PC-3 (cell line): ENCODE measurements around the gene FAM151A. TPM values are rescaled to one million over a fixed set of nuclear protein-coding genes. Genes with fewer than 3 reads are reported as not detected.

Experiments
- ATAC-seq: fragments of 200-7000 bp; cut with Tn5 transposase; 2 replicates; pipeline ENCODE4 v1.9.1; 2020; ENCODE audit warnings: mild to moderate bottlenecking, moderate library complexity
- BruUV-seq: library from RNA; stranded (reverse); fragments of 400-500 nt; replicated peaks from 2 replicates; lab custom pipeline; 2021; lab: Mats Ljungman, UMichigan
- CTCF ChIA-PET: fragments of 300-600 bp; sonication (Branson Sonifier 250); formaldehyde crosslinking; loops from one replicate; lab custom pipeline; 2022; ENCODE audit warnings: antibody characterized with exemption; lab: Charles Lee
- POLR2A ChIA-PET: fragments of 300-600 bp; sonication (Branson Sonifier 250); formaldehyde crosslinking; loops from one replicate; lab custom pipeline; 2022; ENCODE audit warnings: antibody characterized with exemption; ENCODE audit not compliant: unreplicated experiment; lab: Charles Lee
- DNase-seq: peaks from one replicate; pipeline ENCODE4 v3.0.0-alpha.2; 2015
- H2AFZ ChIP-seq: fragments of 300-600 bp; sonication (generic); 2 replicates; pipeline ENCODE4 v1.6.0; 2016; ENCODE audit warnings: antibody characterized with exemption, low read length
- H3F3A ChIP-seq: fragments of 300-600 bp; sonication (generic); one replicate; pipeline ENCODE4 v1.6.0; 2017; ENCODE audit warnings: antibody characterized with exemption, low read length, control low read depth, mild to moderate bottlenecking; ENCODE audit not compliant: unreplicated experiment
- H3K27ac ChIP-seq: fragments of 300-600 bp; sonication (generic); 2 replicates; pipeline ENCODE4 v1.5.1; 2016; ENCODE audit warnings: mild to moderate bottlenecking, low read length
- H3K27me3 ChIP-seq: fragments of 300-600 bp; sonication (generic); 2 replicates; pipeline ENCODE4 v1.6.1; 2016; ENCODE audit warnings: low read length, mixed read lengths
- H3K36me3 ChIP-seq: fragments of 300-600 bp; sonication (generic); 2 replicates; pipeline ENCODE4 v1.6.1; 2016; ENCODE audit warnings: low read depth, mixed run types, low read length, mixed read lengths
- H3K4me1 ChIP-seq: fragments of 300-600 bp; sonication (generic); 2 replicates; pipeline ENCODE4 v1.5.1; 2016; ENCODE audit warnings: low read length; ENCODE audit not compliant: insufficient read depth
- H3K4me2 ChIP-seq: fragments of 300-600 bp; sonication (generic); 2 replicates; pipeline ENCODE4 v1.6.0; 2016; ENCODE audit warnings: low read length
- H3K4me3 ChIP-seq: fragments of 300-600 bp; sonication (generic); 2 replicates; pipeline ENCODE4 v1.5.1; 2016; ENCODE audit warnings: mild to moderate bottlenecking, low read length, mixed read lengths
- H3K79me2 ChIP-seq: fragments of 300-600 bp; sonication (generic); 2 replicates; pipeline ENCODE4 v1.6.1; 2017; ENCODE audit warnings: low read length, mixed read lengths
- H3K9ac ChIP-seq: fragments of 300-600 bp; sonication (generic); 2 replicates; pipeline ENCODE4 v1.6.0; 2016; ENCODE audit warnings: mild to moderate bottlenecking, low read length
- H3K9me2 ChIP-seq: fragments of 300-600 bp; sonication (generic); replicated peaks from 2 replicates; pipeline ENCODE4 v1.6.1; 2016; ENCODE audit warnings: mixed run types, low read length, mixed read lengths
- H3K9me3 ChIP-seq: fragments of 300-600 bp; sonication (generic); 2 replicates; pipeline ENCODE4 v1.6.1; 2016; ENCODE audit warnings: low read length, mixed read lengths
- H4K20me1 ChIP-seq: fragments of 300-600 bp; sonication (generic); 2 replicates; pipeline ENCODE4 v1.6.1; 2016; ENCODE audit warnings: low read length, mixed read lengths
- EZH2 ChIP-seq: fragments of 300-600 bp; sonication (generic); IDR thresholded peaks from one replicate; pipeline ENCODE4 v1.6.1; 2017; ENCODE audit warnings: antibody characterized with exemption, mild to moderate bottlenecking, low read length; ENCODE audit not compliant: unreplicated experiment
- EZH2phosphoT487 ChIP-seq: fragments of 300-600 bp; sonication (generic); IDR thresholded peaks from 2 replicates; pipeline ENCODE4 v1.6.1; 2018; ENCODE audit warnings: mild to moderate bottlenecking, antibody characterized with exemption, low read length, borderline replicate concordance
- intact Hi-C: fragments of 100-400 bp; cut with micrococcal nuclease; formaldehyde crosslinking; loops from 2 replicates; pipeline ENCODE4 v1.9.0; 2023
- total RNA-seq: library from RNA; depleted of rRNA; stranded (reverse); fragments of >200 nt; gene quantifications from 2 replicates; pipeline ENCODE4 v1.2.3, GENCODE V29; 2014
- TF ChIP-seq, protein P1 (sequence below): fragments of 300-600 bp; sonication (generic); conservative IDR thresholded peaks from 2 replicates; pipeline ENCODE4 v1.5.1; 2017; ENCODE audit warnings: antibody characterized with exemption, low read depth, mild to moderate bottlenecking, low read length

FAM151A gene
- total RNA-seq, 1 experiment from 2014 or later, result not detected

DNA sequence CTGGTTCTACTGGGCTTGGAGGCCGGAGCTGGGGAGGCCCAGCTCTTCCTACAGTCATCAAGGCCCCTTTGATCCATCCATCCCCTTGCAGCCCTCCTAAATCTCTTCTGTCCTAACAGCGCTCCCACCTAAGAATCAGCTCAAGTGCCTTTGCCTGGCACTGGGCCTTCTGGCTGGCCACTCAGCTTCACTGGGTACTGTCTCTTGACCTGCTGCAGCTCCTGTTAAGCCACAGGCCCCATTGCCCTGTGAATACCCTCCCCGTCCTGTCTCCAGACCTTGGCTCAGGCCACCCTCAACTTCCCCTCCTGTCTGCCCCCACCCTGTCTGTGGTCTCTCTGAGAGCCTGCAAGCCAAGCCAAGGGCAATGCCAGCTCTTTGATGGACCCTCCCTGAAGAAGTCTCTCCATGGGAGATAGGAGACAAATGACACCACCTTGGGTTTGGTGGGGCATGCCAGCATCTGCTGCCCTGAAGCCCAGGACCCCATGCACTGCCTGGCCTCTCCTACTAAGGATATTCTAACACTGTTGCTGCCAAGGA lies 27.3 kb downstream of the FAM151A start:
- no peak overlapping the region for H3K4me3 ChIP-seq
- POLR2A ChIA-PET, result no interaction called here
- no peaks in the 10 kb centered on the region for H3K4me1 ChIP-seq
- no peaks in the 10 kb centered on the region for H3K27me3 ChIP-seq
- H2AFZ ChIP-seq, result no peak overlapping the region
- DNase-seq (no peak), ATAC-seq (no peak)
- no peaks in the 10 kb centered on the region for H3K79me2 ChIP-seq
- H3F3A ChIP-seq, result no peaks in the 10 kb centered on the region
- no peaks in the 10 kb centered on the region for H3K36me3 ChIP-seq
- intact Hi-C loops, result no loop called here
- H3K9me3 ChIP-seq, result no peaks in the 10 kb centered on the region
- CTCF ChIA-PET, result no interaction called here
- H4K20me1 ChIP-seq, result no peaks in the 10 kb centered on the region
- H3K4me2 ChIP-seq, result no peak overlapping the region
- no peak overlapping the region for H3K9ac ChIP-seq
- no peak overlapping the region for H3K27ac ChIP-seq
- TF ChIP-seq, protein P1, sequence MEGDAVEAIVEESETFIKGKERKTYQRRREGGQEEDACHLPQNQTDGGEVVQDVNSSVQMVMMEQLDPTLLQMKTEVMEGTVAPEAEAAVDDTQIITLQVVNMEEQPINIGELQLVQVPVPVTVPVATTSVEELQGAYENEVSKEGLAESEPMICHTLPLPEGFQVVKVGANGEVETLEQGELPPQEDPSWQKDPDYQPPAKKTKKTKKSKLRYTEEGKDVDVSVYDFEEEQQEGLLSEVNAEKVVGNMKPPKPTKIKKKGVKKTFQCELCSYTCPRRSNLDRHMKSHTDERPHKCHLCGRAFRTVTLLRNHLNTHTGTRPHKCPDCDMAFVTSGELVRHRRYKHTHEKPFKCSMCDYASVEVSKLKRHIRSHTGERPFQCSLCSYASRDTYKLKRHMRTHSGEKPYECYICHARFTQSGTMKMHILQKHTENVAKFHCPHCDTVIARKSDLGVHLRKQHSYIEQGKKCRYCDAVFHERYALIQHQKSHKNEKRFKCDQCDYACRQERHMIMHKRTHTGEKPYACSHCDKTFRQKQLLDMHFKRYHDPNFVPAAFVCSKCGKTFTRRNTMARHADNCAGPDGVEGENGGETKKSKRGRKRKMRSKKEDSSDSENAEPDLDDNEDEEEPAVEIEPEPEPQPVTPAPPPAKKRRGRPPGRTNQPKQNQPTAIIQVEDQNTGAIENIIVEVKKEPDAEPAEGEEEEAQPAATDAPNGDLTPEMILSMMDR, result no peak
- TF ChIP-seq EZH2 (no peak), EZH2phosphoT487 (no peak)
- H3K9me2 ChIP-seq, result no peaks in the 10 kb centered on the region
- BruUV-seq, result no TSS peak

DNA sequence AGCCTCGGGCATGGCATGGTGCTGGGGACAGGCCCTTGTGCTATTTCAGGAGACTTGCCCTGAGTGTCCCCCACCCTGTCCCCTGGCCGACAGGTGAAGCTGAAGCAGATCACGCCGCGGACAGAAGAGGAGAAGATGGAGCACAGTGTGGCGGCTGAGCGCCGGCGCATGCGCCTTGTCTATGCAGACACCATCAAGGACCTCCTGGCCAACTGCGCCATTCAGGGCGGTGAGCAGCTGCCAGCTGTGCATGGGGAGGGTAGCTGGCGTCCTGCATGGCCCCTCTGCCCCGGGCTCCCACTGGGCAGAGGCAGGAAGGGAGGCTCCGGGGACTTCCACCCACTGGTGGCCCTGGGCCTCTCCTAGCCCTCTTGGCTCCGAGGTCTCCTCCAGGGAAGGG lies 28.9 kb downstream of the FAM151A start:
- H3K27me3 ChIP-seq, result no peaks in the 10 kb centered on the region
- no peaks in the 10 kb centered on the region for H3F3A ChIP-seq
- no peak overlapping the region for H3K27ac ChIP-seq
- DNase-seq, result no peak
- no peak for TF ChIP-seq EZH2phosphoT487
- no peak for TF ChIP-seq EZH2
- TF ChIP-seq, protein P1, result no peak
- no peaks in the 10 kb centered on the region for H3K9me3 ChIP-seq
- H3K4me2 ChIP-seq, result no peak overlapping the region
- ChIA-PET CTCF (no interaction called here), POLR2A (no interaction called here)
- intact Hi-C loops, result no loop called here
- no peak overlapping the region for H3K4me3 ChIP-seq
- H4K20me1 ChIP-seq, result no peaks in the 10 kb centered on the region
- no TSS peak for BruUV-seq
- H3K4me1 ChIP-seq, result no peaks in the 10 kb centered on the region
- ATAC-seq, result no peak
- H3K79me2 ChIP-seq, result no peaks in the 10 kb centered on the region
- H3K9ac ChIP-seq, result no peak overlapping the region
- no peak overlapping the region for H2AFZ ChIP-seq
- no peaks in the 10 kb centered on the region for H3K9me2 ChIP-seq
- no peaks in the 10 kb centered on the region for H3K36me3 ChIP-seq

DNA sequence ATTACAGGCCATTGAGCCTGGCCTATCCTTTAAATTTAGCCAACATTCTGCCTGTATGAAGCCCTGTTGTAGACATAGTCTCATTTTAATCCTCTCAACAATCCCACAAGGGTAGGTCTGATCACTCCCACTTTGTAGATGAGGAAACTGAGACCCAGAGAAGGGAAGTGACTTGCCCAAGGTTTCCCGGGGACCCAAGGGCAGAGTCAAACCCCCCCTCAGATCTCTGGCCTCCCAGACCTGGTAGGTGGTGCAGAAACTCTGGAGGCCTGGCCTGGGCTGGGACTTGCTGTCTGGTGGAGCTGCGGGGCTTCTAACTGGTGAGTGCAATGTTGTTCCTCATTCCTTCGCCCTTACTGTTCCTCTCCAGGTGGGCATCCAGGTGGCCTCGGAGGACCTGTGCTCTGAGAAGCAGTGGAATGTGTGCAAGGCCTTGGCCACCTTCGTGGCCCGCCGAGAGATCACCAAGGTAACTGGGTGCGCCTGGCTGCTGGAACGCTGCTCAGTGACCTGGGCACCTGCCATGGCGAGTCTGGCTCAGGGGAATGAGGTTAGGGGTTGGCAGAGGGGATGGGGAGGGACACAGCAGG lies 29.7 kb downstream of the FAM151A start:
- POLR2A ChIA-PET, result no interaction called here
- no peaks in the 10 kb centered on the region for H3K9me3 ChIP-seq
- DNase-seq, result no peak
- H3K4me2 ChIP-seq, result no peak overlapping the region
- no peaks in the 10 kb centered on the region for H3K27me3 ChIP-seq
- no peak overlapping the region for H3K27ac ChIP-seq
- H3K79me2 ChIP-seq, result no peaks in the 10 kb centered on the region
- no peaks in the 10 kb centered on the region for H3F3A ChIP-seq
- H4K20me1 ChIP-seq, result no peaks in the 10 kb centered on the region
- no peak overlapping the region for H2AFZ ChIP-seq
- TF ChIP-seq EZH2phosphoT487, result no peak
- TF ChIP-seq EZH2, result no peak
- TF ChIP-seq, protein P1, result no peak
- ATAC-seq, result no peak
- CTCF ChIA-PET, result no interaction called here
- H3K4me3 ChIP-seq, result no peak overlapping the region
- no peak overlapping the region for H3K9ac ChIP-seq
- BruUV-seq, result no TSS peak
- no peaks in the 10 kb centered on the region for H3K36me3 ChIP-seq
- H3K9me2 ChIP-seq, result no peaks in the 10 kb centered on the region
- no peaks in the 10 kb centered on the region for H3K4me1 ChIP-seq
- intact Hi-C loops, result no loop called here
